Measurements from ENCODE around the gene VCL.

DNA sequence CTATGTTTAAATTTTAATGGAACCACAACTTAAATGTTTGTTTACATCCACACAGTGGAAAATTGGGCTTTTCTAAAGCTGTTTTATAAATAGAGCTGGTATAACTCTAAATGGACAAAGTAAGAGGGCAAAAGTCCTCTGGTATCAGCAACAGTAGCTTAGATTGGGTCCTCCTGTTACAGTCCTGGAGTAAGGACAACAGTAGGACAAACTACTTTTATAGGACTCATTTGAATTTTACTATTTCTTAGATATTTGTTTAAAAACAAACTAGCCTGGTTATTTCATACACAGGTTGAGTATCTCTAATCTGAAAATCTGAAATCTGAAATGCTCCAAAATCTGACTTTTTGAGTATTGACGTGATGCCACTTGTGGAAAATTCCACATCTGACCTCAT is 8.4 kb downstream of the VCL start:
- TF ChIP-seq, protein P1, sequence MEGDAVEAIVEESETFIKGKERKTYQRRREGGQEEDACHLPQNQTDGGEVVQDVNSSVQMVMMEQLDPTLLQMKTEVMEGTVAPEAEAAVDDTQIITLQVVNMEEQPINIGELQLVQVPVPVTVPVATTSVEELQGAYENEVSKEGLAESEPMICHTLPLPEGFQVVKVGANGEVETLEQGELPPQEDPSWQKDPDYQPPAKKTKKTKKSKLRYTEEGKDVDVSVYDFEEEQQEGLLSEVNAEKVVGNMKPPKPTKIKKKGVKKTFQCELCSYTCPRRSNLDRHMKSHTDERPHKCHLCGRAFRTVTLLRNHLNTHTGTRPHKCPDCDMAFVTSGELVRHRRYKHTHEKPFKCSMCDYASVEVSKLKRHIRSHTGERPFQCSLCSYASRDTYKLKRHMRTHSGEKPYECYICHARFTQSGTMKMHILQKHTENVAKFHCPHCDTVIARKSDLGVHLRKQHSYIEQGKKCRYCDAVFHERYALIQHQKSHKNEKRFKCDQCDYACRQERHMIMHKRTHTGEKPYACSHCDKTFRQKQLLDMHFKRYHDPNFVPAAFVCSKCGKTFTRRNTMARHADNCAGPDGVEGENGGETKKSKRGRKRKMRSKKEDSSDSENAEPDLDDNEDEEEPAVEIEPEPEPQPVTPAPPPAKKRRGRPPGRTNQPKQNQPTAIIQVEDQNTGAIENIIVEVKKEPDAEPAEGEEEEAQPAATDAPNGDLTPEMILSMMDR (IDR thresholded peaks at IDR 0.05), result no peak
- no peak for TF ChIP-seq POLR2AphosphoS5 (IDR thresholded peaks at IDR 0.05; ENCODE audit: low read depth, low read length)

Measured in Panc1 (cell line).